ENCODE measurements around the gene TMEM44. TPM values are rescaled to one million over a fixed set of nuclear protein-coding genes. Genes with fewer than 3 reads are reported as not detected.
"Not testable (repeated sequence)": the region's sequence is repeated elsewhere in the genome, so short reads cannot be mapped to it uniquely, and the experiment has no call there.

The TMEM44 gene
- polyA plus RNA-seq, 1 experiment: 14.0 TPM

- TF ChIP-seq CTCF (IDR thresholded peaks at IDR 0.05; ENCODE audit: low read depth, low read length): no peak
- Histone ChIP-seq H3K27me3 (ENCODE audit: control insufficient read depth, insufficient read depth, low read length) (no peaks in the 10 kb centered on the region), H3K4me3 (ENCODE audit: low read depth, low read length) (no peak overlapping the region), H3K27ac (ENCODE audit: low read depth, low read length) (no peak overlapping the region), H3K9me3 (ENCODE audit: control insufficient read depth, insufficient read depth, low read length) (peaks cover 19% of the 10 kb centered on the region)
- DNase-seq (ENCODE audit: low read depth, low spot score): no peak
- CTCF ChIA-PET: interaction anchor here (0.9 to 1.0 kb wide), 2 partner anchors 160 to 288 kb away, joined by 3 to 8 read pairs; no protein-coding TSS in a partner anchor
- POLR2A ChIA-PET: no interaction called here
Observed at GRCh38 chr3:194631696-194632095, 1.5 kb downstream of the TMEM44 start.

- CTCF ChIA-PET: not testable (repeated sequence)
Observed at GRCh38 chr3:194630681-194631080, 2.5 kb downstream of the TMEM44 start.

GRCh38 chr3:194624956-194625355 is 8.3 kb downstream of the TMEM44 start:
- no peak for TF ChIP-seq CTCF (IDR thresholded peaks at IDR 0.05; ENCODE audit: low read depth, low read length)
- ChIA-PET CTCF (interaction anchor here (0.5 to 0.6 kb wide), 2 partner anchors 13 to 14 kb away, joined by 4 read pairs; no protein-coding TSS in a partner anchor), POLR2A (no interaction called here)
- Histone ChIP-seq H3K4me3 (ENCODE audit: low read depth, low read length) (no peak overlapping the region), H3K27me3 (ENCODE audit: control insufficient read depth, insufficient read depth, low read length) (no peaks in the 10 kb centered on the region), H3K27ac (ENCODE audit: low read depth, low read length) (no peak overlapping the region), H3K9me3 (ENCODE audit: control insufficient read depth, insufficient read depth, low read length) (peaks cover 6% of the 10 kb centered on the region)
- no peak for DNase-seq (ENCODE audit: low read depth, low spot score)

More at GRCh38 chr3:194630681-194631080, 2.5 kb downstream of the TMEM44 start:
- H3K4me3 ChIP-seq (ENCODE audit: low read depth, low read length); H3K27ac ChIP-seq (ENCODE audit: low read depth, low read length); H3K27me3 ChIP-seq (ENCODE audit: control insufficient read depth, insufficient read depth, low read length); POLR2A ChIA-PET; DNase-seq (ENCODE audit: low read depth, low spot score): not testable (repeated sequence)
- peaks cover 19% of the 10 kb centered on the region for H3K9me3 ChIP-seq (ENCODE audit: control insufficient read depth, insufficient read depth, low read length)

- CTCF ChIA-PET: no interaction called here
- TF ChIP-seq CTCF (IDR thresholded peaks at IDR 0.05; ENCODE audit: low read depth, low read length): no peak
- H3K27me3 ChIP-seq (ENCODE audit: control insufficient read depth, insufficient read depth, low read length): no peaks in the 10 kb centered on the region
- H3K27ac ChIP-seq (ENCODE audit: low read depth, low read length): no peak overlapping the region
- peaks cover 3% of the 10 kb centered on the region; the same call in 1 of the 2 replicates for H3K9me3 ChIP-seq (ENCODE audit: control insufficient read depth, insufficient read depth, low read length)
- no peak overlapping the region for H3K4me3 ChIP-seq (ENCODE audit: low read depth, low read length)
- DNase-seq (ENCODE audit: low read depth, low spot score): no peak
- POLR2A ChIA-PET: no interaction called here
Observed at GRCh38 chr3:194623449-194624290, 9.5 kb downstream of the TMEM44 start.

- no peak for DNase-seq (ENCODE audit: low read depth, low spot score)
- Histone ChIP-seq H3K27me3 (ENCODE audit: control insufficient read depth, insufficient read depth, low read length) (no peaks in the 10 kb centered on the region), H3K27ac (ENCODE audit: low read depth, low read length) (no peak overlapping the region), H3K4me3 (ENCODE audit: low read depth, low read length) (no peak overlapping the region), H3K9me3 (ENCODE audit: control insufficient read depth, insufficient read depth, low read length) (peaks cover 3% of the 10 kb centered on the region; the same call in 1 of the 2 replicates)
- ChIA-PET POLR2A (no interaction called here), CTCF (no interaction called here)
- TF ChIP-seq CTCF (IDR thresholded peaks at IDR 0.05; ENCODE audit: low read depth, low read length): no peak
Observed at GRCh38 chr3:194622621-194623340, 10.4 kb downstream of the TMEM44 start.
